ENCODE results near the gene CYTH4.

- TF ChIP-seq EZH2 (IDR thresholded peaks at IDR 0.05) = no peak
- TF ChIP-seq POLR2AphosphoS5 (IDR thresholded peaks at IDR 0.05; ENCODE audit: borderline replicate concordance, low read depth, low read length) = no peak
- no peak for TF ChIP-seq FOXP2 (optimal IDR thresholded peaks at IDR 0.05; ENCODE audit: control extremely low read depth, extremely low read length, insufficient read depth)
Observed at GRCh38 chr22:37278261-37278660, 4.0 kb upstream of the CYTH4 start.
